ENCODE measurements around the gene TAF3.

DNA sequence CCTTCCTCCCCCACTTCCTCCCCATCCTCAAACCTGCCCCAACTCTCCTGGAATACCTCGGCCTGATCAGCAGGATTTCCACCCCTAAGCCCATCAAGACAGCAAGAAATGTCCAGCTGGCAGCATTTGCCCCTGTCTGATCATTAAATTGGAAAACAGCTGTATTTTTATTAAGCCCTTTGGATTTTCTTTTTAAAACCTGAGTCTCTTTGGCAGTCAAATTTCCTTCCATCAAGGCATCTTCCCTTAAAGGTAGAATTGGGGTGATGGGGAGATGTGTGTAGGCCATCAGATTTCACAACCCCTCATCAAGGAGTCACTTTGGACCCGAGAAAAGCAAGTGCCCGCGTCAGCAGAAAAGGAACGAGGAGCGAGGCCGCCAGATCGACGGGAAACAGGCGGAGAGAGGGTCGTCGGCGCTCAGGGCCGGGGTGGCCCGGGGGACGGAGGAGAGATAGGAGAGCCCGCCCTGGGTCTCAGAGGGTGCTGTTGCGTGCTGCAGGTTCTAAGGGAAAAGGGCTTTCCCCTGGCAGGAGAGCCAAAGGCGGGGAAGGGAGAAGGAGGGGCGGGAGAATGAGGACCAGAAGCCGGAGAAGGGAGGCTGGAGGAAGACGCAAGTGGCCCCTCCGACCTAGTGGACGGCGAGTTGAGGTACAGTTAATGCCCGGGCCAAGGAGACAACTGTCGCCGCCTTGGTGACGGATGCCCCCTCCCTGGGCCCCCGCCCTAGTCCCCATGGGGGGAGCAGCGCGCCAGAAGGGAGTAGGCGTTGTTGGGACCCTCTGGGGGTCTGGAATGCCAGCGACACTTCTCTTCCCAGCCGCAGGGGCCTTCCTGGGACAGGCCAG is 224.6 kb downstream of the TAF3 start:
- TF ChIP-seq, protein P1, sequence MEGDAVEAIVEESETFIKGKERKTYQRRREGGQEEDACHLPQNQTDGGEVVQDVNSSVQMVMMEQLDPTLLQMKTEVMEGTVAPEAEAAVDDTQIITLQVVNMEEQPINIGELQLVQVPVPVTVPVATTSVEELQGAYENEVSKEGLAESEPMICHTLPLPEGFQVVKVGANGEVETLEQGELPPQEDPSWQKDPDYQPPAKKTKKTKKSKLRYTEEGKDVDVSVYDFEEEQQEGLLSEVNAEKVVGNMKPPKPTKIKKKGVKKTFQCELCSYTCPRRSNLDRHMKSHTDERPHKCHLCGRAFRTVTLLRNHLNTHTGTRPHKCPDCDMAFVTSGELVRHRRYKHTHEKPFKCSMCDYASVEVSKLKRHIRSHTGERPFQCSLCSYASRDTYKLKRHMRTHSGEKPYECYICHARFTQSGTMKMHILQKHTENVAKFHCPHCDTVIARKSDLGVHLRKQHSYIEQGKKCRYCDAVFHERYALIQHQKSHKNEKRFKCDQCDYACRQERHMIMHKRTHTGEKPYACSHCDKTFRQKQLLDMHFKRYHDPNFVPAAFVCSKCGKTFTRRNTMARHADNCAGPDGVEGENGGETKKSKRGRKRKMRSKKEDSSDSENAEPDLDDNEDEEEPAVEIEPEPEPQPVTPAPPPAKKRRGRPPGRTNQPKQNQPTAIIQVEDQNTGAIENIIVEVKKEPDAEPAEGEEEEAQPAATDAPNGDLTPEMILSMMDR (tag by site-specific recombination; IDR thresholded peaks at IDR 0.05): no peak
- TF ChIP-seq, protein P2, sequence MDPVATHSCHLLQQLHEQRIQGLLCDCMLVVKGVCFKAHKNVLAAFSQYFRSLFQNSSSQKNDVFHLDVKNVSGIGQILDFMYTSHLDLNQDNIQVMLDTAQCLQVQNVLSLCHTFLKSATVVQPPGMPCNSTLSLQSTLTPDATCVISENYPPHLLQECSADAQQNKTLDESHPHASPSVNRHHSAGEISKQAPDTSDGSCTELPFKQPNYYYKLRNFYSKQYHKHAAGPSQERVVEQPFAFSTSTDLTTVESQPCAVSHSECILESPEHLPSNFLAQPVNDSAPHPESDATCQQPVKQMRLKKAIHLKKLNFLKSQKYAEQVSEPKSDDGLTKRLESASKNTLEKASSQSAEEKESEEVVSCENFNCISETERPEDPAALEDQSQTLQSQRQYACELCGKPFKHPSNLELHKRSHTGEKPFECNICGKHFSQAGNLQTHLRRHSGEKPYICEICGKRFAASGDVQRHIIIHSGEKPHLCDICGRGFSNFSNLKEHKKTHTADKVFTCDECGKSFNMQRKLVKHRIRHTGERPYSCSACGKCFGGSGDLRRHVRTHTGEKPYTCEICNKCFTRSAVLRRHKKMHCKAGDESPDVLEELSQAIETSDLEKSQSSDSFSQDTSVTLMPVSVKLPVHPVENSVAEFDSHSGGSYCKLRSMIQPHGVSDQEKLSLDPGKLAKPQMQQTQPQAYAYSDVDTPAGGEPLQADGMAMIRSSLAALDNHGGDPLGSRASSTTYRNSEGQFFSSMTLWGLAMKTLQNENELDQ (tag by site-specific recombination; IDR thresholded peaks at IDR 0.05; ENCODE audit: low read depth): no peak
- TF ChIP-seq, protein P3, sequence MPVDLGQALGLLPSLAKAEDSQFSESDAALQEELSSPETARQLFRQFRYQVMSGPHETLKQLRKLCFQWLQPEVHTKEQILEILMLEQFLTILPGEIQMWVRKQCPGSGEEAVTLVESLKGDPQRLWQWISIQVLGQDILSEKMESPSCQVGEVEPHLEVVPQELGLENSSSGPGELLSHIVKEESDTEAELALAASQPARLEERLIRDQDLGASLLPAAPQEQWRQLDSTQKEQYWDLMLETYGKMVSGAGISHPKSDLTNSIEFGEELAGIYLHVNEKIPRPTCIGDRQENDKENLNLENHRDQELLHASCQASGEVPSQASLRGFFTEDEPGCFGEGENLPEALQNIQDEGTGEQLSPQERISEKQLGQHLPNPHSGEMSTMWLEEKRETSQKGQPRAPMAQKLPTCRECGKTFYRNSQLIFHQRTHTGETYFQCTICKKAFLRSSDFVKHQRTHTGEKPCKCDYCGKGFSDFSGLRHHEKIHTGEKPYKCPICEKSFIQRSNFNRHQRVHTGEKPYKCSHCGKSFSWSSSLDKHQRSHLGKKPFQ (tag by site-specific recombination; IDR thresholded peaks at IDR 0.05): no peak
- TF ChIP-seq MYNN (tag by site-specific recombination; IDR thresholded peaks at IDR 0.05; ENCODE audit: borderline replicate concordance): no peak
- no peak for TF ChIP-seq ZNF747 (tag by site-specific recombination; IDR thresholded peaks at IDR 0.05)
- TF ChIP-seq ZNF121 (tag by site-specific recombination; IDR thresholded peaks at IDR 0.05): no peak
- TF ChIP-seq ZNF677 (tag by site-specific recombination; IDR thresholded peaks at IDR 0.05): no peak

Data from HEK293 (cell line).